Vagina (tissue), 2 donors: ENCODE results near the gene IDUA.

Experiments used
- CTCF ChIP-seq, 3 experiments: fragments of 450-650 bp in 2 of 3; fragments of 200-600 bp in 1 of 3; sonication (generic) in 1 of 3; IDR thresholded peaks; one replicate each; pipeline ENCODE4 v1.5.1; 2017 to 2019; ENCODE audit warnings: antibody characterized with exemption in 3 of 3, mild to moderate bottlenecking in 2 of 3, moderate library complexity in 2 of 3
- POLR2A ChIP-seq, 2 donors: fragments of 450-650 bp; IDR thresholded peaks; one replicate each; pipeline ENCODE4 v1.6.1; 2017; ENCODE audit warnings: antibody characterized with exemption in 2 of 2, mild to moderate bottlenecking in 2 of 2, moderate library complexity in 2 of 2

GRCh38 chr4:1036095-1036494 lies 49.3 kb downstream of the IDUA start:
- no peak for TF ChIP-seq CTCF (IDR thresholded peaks at IDR 0.05)
- TF ChIP-seq POLR2A (IDR thresholded peaks at IDR 0.05), result no peak
